Upper lobe of left lung (tissue), 4 donors: ENCODE measurements around the gene ATF1.

Experiments used
- POLR2A ChIP-seq, 4 donors: fragments of 450-650 bp; IDR thresholded peaks; one replicate each; pipeline ENCODE4 v1.5.1; 2016 to 2017; ENCODE audit warnings: antibody characterized with exemption in 4 of 4, mild to moderate bottlenecking in 2 of 4
- TF ChIP-seq, protein P1 (sequence below), 6 experiments: fragments of 450-650 bp in 4 of 6; fragments of 200-600 bp in 2 of 6; sonication (generic) in 2 of 6; IDR thresholded peaks; one replicate each; pipeline ENCODE4 v1.5.1; 2016 to 2019; ENCODE audit warnings: antibody characterized with exemption in 6 of 6

- TF ChIP-seq, protein P1, sequence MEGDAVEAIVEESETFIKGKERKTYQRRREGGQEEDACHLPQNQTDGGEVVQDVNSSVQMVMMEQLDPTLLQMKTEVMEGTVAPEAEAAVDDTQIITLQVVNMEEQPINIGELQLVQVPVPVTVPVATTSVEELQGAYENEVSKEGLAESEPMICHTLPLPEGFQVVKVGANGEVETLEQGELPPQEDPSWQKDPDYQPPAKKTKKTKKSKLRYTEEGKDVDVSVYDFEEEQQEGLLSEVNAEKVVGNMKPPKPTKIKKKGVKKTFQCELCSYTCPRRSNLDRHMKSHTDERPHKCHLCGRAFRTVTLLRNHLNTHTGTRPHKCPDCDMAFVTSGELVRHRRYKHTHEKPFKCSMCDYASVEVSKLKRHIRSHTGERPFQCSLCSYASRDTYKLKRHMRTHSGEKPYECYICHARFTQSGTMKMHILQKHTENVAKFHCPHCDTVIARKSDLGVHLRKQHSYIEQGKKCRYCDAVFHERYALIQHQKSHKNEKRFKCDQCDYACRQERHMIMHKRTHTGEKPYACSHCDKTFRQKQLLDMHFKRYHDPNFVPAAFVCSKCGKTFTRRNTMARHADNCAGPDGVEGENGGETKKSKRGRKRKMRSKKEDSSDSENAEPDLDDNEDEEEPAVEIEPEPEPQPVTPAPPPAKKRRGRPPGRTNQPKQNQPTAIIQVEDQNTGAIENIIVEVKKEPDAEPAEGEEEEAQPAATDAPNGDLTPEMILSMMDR (IDR thresholded peaks at IDR 0.05) = no peak
- TF ChIP-seq POLR2A (IDR thresholded peaks at IDR 0.05) = no peak
Observed at GRCh38 chr12:50751948-50752721, 11.8 kb upstream of the ATF1 start.
